ENCODE results near the gene C1orf21. TPM values are rescaled to one million over a fixed set of nuclear protein-coding genes. Genes with fewer than 3 reads are reported as not detected.

The C1orf21 gene
- polyA plus RNA-seq, 3 donors, result 0.23 to 1.1 (median 0.28) TPM

- WGBS (ENCODE audit: insufficient coverage), result no CpG with 5 or more reads among the region's 3 CpGs
- Mint-ChIP-seq H3K36me3 (no peaks in the 10 kb centered on the region), H3K27me3 (ENCODE audit: low read depth in 3 of 3) (no peaks in the 10 kb centered on the region), H3K4me1 (peaks cover 5% of the 10 kb centered on the region), H3K27ac (no peak overlapping the region), H3K4me3 (no peak overlapping the region), H3K9me3 (no peaks in the 10 kb centered on the region)
- Histone ChIP-seq H3K9ac (ENCODE audit: insufficient read depth, low read length, poor library complexity, severe bottlenecking) (no peak overlapping the region), H3K9me3 (replicated peaks in 1 of 2; ENCODE audit: control insufficient read depth in 1 of 2, insufficient read depth in 1 of 2, low read length in 2 of 2) (no peaks in the 10 kb centered on the region), H4K20me1 (ENCODE audit: insufficient read depth, low read length) (no peaks in the 10 kb centered on the region), H3K79me2 (ENCODE audit: insufficient read depth, low read length) (no peaks in the 10 kb centered on the region), H3K36me3 (replicated peaks in 1 of 2; ENCODE audit: control insufficient read depth in 1 of 2, insufficient read depth in 2 of 2, low read length in 2 of 2) (no peaks in the 10 kb centered on the region), H3K27me3 (ENCODE audit: control insufficient read depth in 2 of 2, insufficient read depth in 2 of 2, low read length in 2 of 2) (no peaks in the 10 kb centered on the region), H3K27ac (ENCODE audit: low read depth in 1 of 2, low read length in 2 of 2) (no peak overlapping the region), H3K4me1 (ENCODE audit: control insufficient read depth in 1 of 2, insufficient read depth in 2 of 2, low read length in 2 of 2) (no peaks in the 10 kb centered on the region), H2AFZ (ENCODE audit: insufficient read depth, low read depth, low read length, poor library complexity, severe bottlenecking) (no peak overlapping the region), H3K4me3 (replicated peaks in 1 of 3; ENCODE audit: low read depth in 2 of 3, low read length in 3 of 3) (no peak overlapping the region), H3K4me2 (replicated peaks; ENCODE audit: extremely low read depth, low read length, poor library complexity, severe bottlenecking) (no peak overlapping the region)
- TF ChIP-seq CTCF (IDR thresholded peaks at IDR 0.05), result no peak
- no peak for DNase-seq
- intact Hi-C loops (cut with micrococcal nuclease), result no loop called here
Observed at GRCh38 chr1:184506481-184506880, 119.7 kb downstream of the C1orf21 start.

GRCh38 chr1:184507165-184507564 is 120.3 kb downstream of the C1orf21 start:
- Mint-ChIP-seq H3K27ac (no peak overlapping the region), H3K27me3 (ENCODE audit: low read depth in 3 of 3) (no peaks in the 10 kb centered on the region), H3K36me3 (no peaks in the 10 kb centered on the region), H3K9me3 (no peaks in the 10 kb centered on the region), H3K4me1 (peaks cover 5% of the 10 kb centered on the region), H3K4me3 (no peak overlapping the region)
- H3K4me2 ChIP-seq (replicated peaks; ENCODE audit: extremely low read depth, low read length, poor library complexity, severe bottlenecking), result no peak overlapping the region
- no peaks in the 10 kb centered on the region for H3K36me3 ChIP-seq (replicated peaks in 1 of 2; ENCODE audit: control insufficient read depth in 1 of 2, insufficient read depth in 2 of 2, low read length in 2 of 2)
- no peak overlapping the region for H3K4me3 ChIP-seq (replicated peaks in 1 of 3; ENCODE audit: low read depth in 2 of 3, low read length in 3 of 3)
- no peak overlapping the region for H3K27ac ChIP-seq (ENCODE audit: low read depth in 1 of 2, low read length in 2 of 2)
- H2AFZ ChIP-seq (ENCODE audit: insufficient read depth, low read depth, low read length, poor library complexity, severe bottlenecking), result no peak overlapping the region
- no peak overlapping the region for H3K9ac ChIP-seq (ENCODE audit: insufficient read depth, low read length, poor library complexity, severe bottlenecking)
- TF ChIP-seq CTCF (IDR thresholded peaks at IDR 0.05), result no peak
- H3K79me2 ChIP-seq (ENCODE audit: insufficient read depth, low read length), result no peaks in the 10 kb centered on the region
- no CpG with 5 or more reads among the region's 1 CpG for WGBS (ENCODE audit: insufficient coverage)
- intact Hi-C loops (cut with micrococcal nuclease), result no loop called here
- H3K9me3 ChIP-seq (replicated peaks in 1 of 2; ENCODE audit: control insufficient read depth in 1 of 2, insufficient read depth in 1 of 2, low read length in 2 of 2), result no peaks in the 10 kb centered on the region
- DNase-seq, result no peak
- H4K20me1 ChIP-seq (ENCODE audit: insufficient read depth, low read length), result no peaks in the 10 kb centered on the region
- no peaks in the 10 kb centered on the region for H3K4me1 ChIP-seq (ENCODE audit: control insufficient read depth in 1 of 2, insufficient read depth in 2 of 2, low read length in 2 of 2)
- no peaks in the 10 kb centered on the region for H3K27me3 ChIP-seq (ENCODE audit: control insufficient read depth in 2 of 2, insufficient read depth in 2 of 2, low read length in 2 of 2)
